Calu3 (cell line): Measurements from ENCODE around the gene EPN3. TPM values are rescaled to one million over a fixed set of nuclear protein-coding genes. Genes with fewer than 3 reads are reported as not detected.

Experiments
- BruUV-seq: library from RNA; stranded (reverse); fragments of 400-500 nt; replicated peaks from 2 replicates; lab custom pipeline; 2021; lab: Mats Ljungman, UMichigan
- CTCF ChIA-PET: fragments of 300-600 bp; sonication (Branson Sonifier 250); formaldehyde crosslinking; loops from one replicate; lab custom pipeline; 2022; ENCODE audit warnings: antibody characterized with exemption; lab: Charles Lee
- DNase-seq: peaks from one replicate; pipeline ENCODE4 v3.0.0; 2022
- H3K27ac Mint-ChIP-seq: one replicate; pipeline ENCODE4 v1.8.0; 2022; ENCODE audit warnings: mixed read lengths; ENCODE audit not compliant: unreplicated experiment
- H3K27me3 Mint-ChIP-seq: one replicate; pipeline ENCODE4 v1.8.0; 2022; ENCODE audit warnings: mixed read lengths; ENCODE audit not compliant: unreplicated experiment
- H3K36me3 Mint-ChIP-seq: one replicate; pipeline ENCODE4 v1.8.0; 2022; ENCODE audit warnings: mild to moderate bottlenecking, moderate library complexity, mixed read lengths; ENCODE audit not compliant: insufficient read depth, unreplicated experiment
- H3K4me1 Mint-ChIP-seq: one replicate; pipeline ENCODE4 v1.8.0; 2022; ENCODE audit warnings: mild to moderate bottlenecking, low read depth, mixed read lengths; ENCODE audit not compliant: unreplicated experiment
- H3K4me3 Mint-ChIP-seq: one replicate; pipeline ENCODE4 v1.8.0; 2022; ENCODE audit warnings: mild to moderate bottlenecking, low read depth, moderate library complexity, mixed read lengths; ENCODE audit not compliant: unreplicated experiment
- H3K9me3 Mint-ChIP-seq: one replicate; pipeline ENCODE4 v1.8.0; 2022; ENCODE audit warnings: low read depth, mixed read lengths; ENCODE audit not compliant: unreplicated experiment
- intact Hi-C: fragments of 100-400 bp; cut with micrococcal nuclease; formaldehyde crosslinking; loops from one replicate; pipeline ENCODE4 v1.10.0; 2022; ENCODE audit not compliant: unreplicated experiment
- total RNA-seq: library from RNA; stranded (reverse); gene quantifications from 2 replicates; pipeline ENCODE4 v1.2.3, GENCODE V29; 2022
- TF ChIP-seq, protein P1 (sequence below): fragments of 200-600 bp; IDR thresholded peaks from one replicate; pipeline ENCODE4 v1.8.0; 2022; ENCODE audit warnings: antibody characterized with exemption; ENCODE audit not compliant: unreplicated experiment

Gene EPN3
- total RNA-seq, 1 experiment from 2014 or later = 41.9 TPM

DNA sequence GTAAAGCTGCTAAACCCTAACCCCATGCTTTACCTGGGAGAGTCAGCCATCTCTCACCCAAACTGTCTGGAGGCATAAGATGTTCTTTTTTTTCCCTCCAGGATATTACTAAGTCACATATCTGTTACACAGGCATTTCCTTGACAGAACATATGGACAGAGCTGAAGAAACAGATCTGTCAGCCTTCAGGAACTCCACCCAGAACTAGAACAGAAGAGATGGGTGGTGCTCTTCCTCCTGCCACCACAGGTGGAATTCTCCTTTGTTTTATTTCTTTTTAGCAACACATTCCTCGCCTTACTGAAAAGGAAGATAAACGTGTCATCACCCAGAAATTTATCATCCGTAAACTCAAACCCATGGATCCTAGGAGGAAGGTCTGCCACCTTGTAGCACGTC lies 15.5 kb upstream of the EPN3 start:
- Mint-ChIP-seq H3K27ac (no peak overlapping the region), H3K9me3 (no peaks in the 10 kb centered on the region), H3K4me1 (peaks cover 3% of the 10 kb centered on the region), H3K36me3 (peaks cover 4% of the 10 kb centered on the region), H3K27me3 (peaks cover 25% of the 10 kb centered on the region), H3K4me3 (no peak overlapping the region)
- BruUV-seq = no TSS peak
- intact Hi-C loops = no loop called here
- CTCF ChIA-PET = interaction anchor here (0.6 kb wide), 1 partner anchor 267 kb away, joined by 5 read pairs; no protein-coding TSS in a partner anchor
- TF ChIP-seq, protein P1, sequence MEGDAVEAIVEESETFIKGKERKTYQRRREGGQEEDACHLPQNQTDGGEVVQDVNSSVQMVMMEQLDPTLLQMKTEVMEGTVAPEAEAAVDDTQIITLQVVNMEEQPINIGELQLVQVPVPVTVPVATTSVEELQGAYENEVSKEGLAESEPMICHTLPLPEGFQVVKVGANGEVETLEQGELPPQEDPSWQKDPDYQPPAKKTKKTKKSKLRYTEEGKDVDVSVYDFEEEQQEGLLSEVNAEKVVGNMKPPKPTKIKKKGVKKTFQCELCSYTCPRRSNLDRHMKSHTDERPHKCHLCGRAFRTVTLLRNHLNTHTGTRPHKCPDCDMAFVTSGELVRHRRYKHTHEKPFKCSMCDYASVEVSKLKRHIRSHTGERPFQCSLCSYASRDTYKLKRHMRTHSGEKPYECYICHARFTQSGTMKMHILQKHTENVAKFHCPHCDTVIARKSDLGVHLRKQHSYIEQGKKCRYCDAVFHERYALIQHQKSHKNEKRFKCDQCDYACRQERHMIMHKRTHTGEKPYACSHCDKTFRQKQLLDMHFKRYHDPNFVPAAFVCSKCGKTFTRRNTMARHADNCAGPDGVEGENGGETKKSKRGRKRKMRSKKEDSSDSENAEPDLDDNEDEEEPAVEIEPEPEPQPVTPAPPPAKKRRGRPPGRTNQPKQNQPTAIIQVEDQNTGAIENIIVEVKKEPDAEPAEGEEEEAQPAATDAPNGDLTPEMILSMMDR = no peak
- no peak for DNase-seq

DNA sequence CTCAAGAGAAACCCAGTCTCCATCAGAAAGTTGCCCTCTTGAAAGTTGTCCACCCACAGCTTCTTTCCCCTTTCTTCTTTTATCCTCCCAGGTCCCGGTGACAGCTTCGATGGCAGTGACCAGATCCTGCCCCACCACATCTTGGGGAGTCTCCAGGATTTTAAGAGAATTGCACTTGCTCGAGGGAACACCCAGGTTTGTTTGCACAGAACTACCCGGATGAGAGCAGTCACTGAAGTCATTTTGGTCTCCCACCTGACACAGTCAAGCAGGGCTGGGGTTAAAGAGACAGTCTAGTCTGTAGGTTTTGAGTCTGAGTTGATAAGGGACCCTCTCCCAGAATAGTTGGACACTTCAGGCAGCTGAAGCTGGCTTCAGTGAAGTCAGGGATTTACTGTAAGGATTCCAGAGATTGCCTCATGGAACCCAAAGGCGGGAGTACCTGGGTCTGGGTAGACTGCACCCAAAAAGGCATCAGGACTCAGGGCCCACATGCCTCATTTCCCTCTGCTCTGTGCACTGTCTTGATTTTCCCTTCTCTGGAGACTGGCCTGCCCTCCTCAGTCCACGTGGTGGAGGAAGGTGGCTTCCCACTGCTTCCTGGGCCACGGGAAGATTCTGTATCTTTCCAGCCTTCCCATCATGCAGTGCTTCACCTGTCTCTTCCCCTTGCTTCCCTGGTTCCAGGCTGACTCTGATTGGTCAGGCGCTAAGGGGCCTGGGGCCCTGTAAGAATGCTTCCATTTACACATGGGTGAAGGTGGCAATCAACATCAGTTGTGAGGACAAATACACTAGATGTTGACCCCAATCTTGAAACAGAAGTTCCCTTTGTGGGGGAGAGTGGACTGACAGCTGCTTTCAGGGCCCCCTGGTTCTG lies 14.8 kb upstream of the EPN3 start:
- TF ChIP-seq, protein P1 = no peak
- intact Hi-C loops = no loop called here
- H3K27me3 Mint-ChIP-seq = peaks cover 25% of the 10 kb centered on the region
- CTCF ChIA-PET = interaction anchor here (0.6 kb wide), 1 partner anchor 268 kb away, joined by 5 read pairs; no protein-coding TSS in a partner anchor
- DNase-seq = no peak
- no peak overlapping the region for H3K4me3 Mint-ChIP-seq
- no TSS peak for BruUV-seq
- peaks cover 4% of the 10 kb centered on the region for H3K36me3 Mint-ChIP-seq
- H3K9me3 Mint-ChIP-seq = no peaks in the 10 kb centered on the region
- H3K4me1 Mint-ChIP-seq = no peaks in the 10 kb centered on the region
- H3K27ac Mint-ChIP-seq = no peak overlapping the region

DNA sequence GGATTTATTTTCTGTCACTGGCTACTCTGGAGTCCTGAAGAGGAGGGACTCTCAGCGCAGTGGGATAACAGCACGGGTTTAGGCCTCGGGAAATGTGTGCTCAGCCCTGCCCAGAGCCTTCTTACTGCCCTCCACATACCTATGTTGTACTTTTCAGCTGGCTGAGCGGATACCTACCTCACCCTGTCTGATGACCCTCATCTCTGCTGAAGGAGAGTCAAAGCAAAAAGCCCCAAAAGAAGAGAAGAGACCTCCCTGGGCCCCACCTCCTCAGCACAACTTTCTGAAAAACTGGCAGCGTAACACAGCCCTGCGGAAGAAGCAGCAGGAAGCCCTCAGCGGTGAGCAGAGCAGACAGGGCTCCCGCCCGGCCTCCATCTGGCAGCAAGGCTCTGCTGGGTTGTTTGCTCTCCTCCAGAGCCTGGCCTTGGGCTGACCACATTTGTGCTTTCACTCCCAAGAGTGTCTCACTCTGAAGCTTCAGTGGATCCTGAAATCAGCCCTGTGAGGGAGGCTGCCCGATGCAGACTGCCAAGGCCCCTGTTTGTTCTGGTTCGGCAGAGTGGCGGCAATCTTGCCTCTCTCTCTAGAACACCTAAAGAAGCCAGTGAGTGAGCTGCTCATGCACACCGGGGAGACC lies 14.0 kb upstream of the EPN3 start:
- Mint-ChIP-seq H3K36me3 (peaks cover 4% of the 10 kb centered on the region), H3K4me3 (no peak overlapping the region), H3K27ac (no peak overlapping the region), H3K4me1 (no peaks in the 10 kb centered on the region), H3K9me3 (no peaks in the 10 kb centered on the region), H3K27me3 (peaks cover 25% of the 10 kb centered on the region)
- BruUV-seq = no TSS peak
- intact Hi-C loops = no loop called here
- CTCF ChIA-PET = no interaction called here
- no peak for DNase-seq
- TF ChIP-seq, protein P1 = no peak

DNA sequence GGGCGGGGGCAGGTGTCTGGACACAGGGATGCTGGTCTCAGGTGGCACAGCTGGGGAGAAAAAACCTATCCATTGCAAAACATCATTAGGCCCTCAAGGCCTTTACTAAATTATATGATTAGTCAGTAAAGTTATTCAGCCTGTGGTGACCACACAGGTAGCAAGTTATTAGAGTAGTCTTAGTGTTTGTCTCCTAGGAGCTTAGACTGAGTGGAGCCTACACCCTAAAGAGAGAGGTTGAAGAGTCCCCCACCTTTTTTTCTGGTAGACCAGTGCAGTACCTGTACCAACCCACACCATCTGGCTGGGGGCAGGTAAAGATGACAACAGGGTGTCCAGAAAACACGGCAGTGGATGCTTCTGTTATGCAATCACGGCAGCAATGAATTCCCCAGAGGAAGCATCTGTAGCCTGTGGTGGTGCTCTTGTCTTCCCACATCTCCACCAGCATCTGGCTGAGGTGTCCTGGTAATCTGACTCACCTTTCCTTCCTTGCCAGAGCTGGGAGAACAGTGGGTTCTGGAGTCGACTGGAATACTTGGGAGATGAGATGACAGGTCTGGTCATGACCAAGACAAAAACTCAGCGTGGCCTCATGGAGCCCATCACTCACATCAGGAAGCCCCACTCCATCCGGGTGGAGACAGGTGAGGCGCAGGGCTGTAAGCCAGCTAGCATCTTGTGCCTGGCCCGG lies 13.2 kb upstream of the EPN3 start:
- BruUV-seq = no TSS peak
- no peak overlapping the region for H3K4me3 Mint-ChIP-seq
- H3K9me3 Mint-ChIP-seq = no peaks in the 10 kb centered on the region
- peaks cover 4% of the 10 kb centered on the region for H3K36me3 Mint-ChIP-seq
- TF ChIP-seq, protein P1 = no peak
- H3K4me1 Mint-ChIP-seq = no peaks in the 10 kb centered on the region
- peaks cover 25% of the 10 kb centered on the region for H3K27me3 Mint-ChIP-seq
- no peak for DNase-seq
- H3K27ac Mint-ChIP-seq = no peak overlapping the region
- intact Hi-C loops = no loop called here
- CTCF ChIA-PET = no interaction called here
